Tongue (tissue), 2 donors: ENCODE measurements around the gene CPT1A. TPM values are rescaled to one million over a fixed set of nuclear protein-coding genes. Genes with fewer than 3 reads are reported as not detected.

Experiments
- DNase-seq: peaks from one replicate; pipeline ENCODE4 v3.0.0-alpha.2; 2015
- total RNA-seq: library from RNA; depleted of rRNA; stranded (reverse); fragments of >200 nt; gene quantifications from one replicate; pipeline ENCODE4 v1.2.3, GENCODE V29; 2014

The CPT1A gene
- total RNA-seq, 1 donor from 2014 or later = 14.2 TPM

- no peak for DNase-seq
Measured at GRCh38 chr11:68831124-68831523, 10.6 kb downstream of the CPT1A start.

DNA sequence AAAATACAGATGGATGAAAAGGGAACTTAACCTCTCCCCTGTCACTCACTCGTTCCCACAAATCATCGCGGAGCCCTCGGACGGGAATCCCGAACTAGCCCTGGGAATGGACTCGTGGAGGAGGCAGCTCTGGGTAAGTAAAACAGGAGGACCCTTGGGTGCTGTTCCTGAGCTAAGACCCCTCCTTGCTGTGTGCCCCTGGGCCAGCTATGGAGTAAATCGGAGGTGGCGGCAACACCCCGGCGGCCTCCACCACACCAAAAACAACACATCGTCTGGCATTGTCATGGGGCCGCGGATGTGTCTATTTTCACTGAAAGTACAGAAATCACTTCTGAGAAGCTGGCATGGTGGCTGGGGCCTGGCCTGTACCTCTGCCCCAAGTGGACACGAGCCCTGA is 12.1 kb downstream of the CPT1A start:
- no peak for DNase-seq

DNA sequence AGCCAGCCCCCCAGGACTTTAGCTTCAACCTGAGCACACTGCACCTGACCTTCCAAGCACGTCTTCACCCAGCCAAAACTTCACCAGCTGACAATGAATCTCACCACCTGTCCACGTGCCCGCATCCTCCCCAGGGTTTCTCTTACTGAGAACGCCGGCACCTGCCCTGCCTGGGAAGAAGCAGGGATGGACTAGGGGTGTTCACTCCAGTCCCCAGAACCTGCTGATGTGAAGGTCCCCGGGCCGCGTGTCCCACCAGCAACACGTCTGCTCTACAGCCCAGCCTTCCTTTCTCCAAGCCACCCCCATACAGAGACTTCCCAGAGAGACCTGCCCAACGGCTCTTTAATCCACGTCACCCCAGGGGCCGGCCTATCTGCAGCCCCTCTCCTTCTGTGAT is 12.8 kb downstream of the CPT1A start:
- DNase-seq = no peak

DNA sequence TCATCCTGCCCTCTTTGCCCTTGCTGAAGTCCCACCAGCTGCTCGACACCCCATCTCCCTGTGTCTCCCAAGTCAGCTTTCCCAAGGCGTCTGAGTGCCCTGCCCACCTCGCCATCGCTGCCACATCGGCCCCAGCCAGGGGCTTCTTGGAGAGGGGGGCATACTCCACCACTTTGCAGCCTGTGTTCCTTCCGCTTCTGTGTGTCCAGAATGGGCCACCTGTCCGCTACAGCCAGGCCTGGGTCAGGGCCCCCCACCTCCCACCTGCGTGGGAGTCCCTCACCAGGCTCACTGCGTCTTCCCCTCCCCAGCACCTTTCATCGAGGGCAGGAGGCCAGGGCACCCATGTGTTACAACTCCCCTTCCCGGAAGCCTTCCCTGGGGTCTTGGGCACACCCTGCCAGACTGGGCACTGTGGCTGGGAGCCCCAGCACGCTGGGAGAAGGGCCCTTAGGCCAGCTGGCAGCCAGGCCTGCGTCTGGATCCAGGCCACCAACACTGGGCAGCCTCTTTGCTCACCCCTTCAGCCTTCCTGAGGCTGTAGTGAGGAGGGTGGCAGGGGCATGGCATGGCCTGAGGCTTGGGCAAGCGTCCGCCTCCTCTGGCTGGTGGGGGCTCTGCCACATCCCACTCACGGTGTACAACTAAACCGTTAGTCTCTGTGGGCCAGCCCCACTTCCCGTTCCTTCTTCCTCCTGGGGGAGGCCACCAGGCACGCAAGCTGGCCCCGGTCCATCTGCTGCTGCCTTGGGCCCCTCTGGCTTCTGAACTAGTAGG is 13.4 kb downstream of the CPT1A start:
- DNase-seq = no peak

DNA sequence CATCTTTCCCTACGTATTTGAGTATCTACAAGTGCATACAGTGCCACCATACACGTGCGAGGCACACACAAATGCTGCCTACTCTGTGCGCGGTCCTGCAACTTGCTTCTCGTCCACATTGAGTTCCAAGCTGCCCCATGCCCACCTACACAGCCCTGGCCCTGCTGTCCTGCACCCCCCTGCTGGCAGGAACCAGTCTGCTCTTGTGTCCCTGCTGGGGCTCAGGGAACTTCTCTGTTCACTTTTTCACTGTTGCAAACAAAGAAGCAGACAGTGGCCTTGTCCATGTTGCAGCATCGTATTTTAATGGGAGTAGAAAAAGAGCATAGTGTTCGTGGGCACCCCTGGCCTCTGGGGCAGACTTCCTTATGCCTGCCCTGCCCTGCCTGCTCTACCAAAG is 14.0 kb downstream of the CPT1A start:
- DNase-seq = no peak

GRCh38 chr11:68826726-68827125 is 15.0 kb downstream of the CPT1A start:
- DNase-seq = no peak

GRCh38 chr11:68825571-68825970 is 16.1 kb downstream of the CPT1A start:
- no peak for DNase-seq

GRCh38 chr11:68822546-68822945 is 19.2 kb downstream of the CPT1A start:
- DNase-seq = no peak

GRCh38 chr11:68821670-68822069 is 20.0 kb downstream of the CPT1A start:
- no peak for DNase-seq

- no peak for DNase-seq
Measured at GRCh38 chr11:68819362-68819761, 22.4 kb downstream of the CPT1A start.

- no peak for DNase-seq
Measured at GRCh38 chr11:68818181-68818580, 23.5 kb downstream of the CPT1A start.

- no peak for DNase-seq
Measured at GRCh38 chr11:68817554-68817953, 24.2 kb downstream of the CPT1A start.

DNA sequence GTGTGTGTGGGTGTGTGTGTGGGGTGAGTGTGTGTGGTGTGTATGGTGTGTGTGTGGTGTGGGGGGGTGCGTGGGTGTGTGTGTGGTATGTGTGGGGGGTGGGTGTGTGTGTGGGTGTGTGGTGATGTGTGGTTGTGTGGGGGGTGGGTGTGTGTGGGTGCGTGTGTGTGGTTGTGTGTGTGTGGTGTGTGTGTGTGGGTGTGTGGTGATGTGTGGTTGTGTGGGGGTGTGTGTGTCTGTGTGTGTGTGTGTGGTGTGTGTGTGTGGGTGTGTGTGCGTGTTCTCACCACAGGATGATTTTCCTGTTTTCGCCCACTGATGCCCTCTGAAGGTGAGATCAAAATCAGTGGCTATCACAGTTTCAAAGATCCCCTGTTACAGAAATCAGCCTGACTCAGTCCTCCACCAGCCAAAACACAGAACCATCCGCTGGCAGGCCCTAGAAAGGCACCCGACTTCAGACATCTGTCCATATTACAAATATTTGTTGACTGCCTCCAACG is 24.7 kb downstream of the CPT1A start:
- no peak for DNase-seq

- no peak for DNase-seq
Measured at GRCh38 chr11:68816251-68816776, 25.4 kb downstream of the CPT1A start.

DNA sequence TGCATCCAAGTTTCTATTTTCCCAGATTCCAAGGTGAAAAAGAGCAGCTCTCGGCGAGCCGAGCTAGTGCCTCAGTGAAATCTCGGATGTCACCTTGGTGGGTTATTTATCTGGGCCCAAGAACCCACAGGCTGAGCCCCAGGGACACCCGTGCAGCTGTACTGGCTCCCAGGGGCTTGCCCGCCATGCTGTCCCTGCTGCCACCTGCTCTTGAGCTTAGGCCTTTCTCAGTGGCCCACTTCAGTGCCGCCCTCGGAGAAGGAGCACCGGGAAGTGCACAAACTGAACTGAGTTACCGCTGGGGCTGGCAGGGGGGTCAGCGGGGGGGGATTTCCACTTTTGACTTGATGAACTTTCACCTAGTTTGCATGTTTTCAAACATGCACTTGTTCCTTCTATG is 27.9 kb downstream of the CPT1A start:
- DNase-seq = no peak

DNA sequence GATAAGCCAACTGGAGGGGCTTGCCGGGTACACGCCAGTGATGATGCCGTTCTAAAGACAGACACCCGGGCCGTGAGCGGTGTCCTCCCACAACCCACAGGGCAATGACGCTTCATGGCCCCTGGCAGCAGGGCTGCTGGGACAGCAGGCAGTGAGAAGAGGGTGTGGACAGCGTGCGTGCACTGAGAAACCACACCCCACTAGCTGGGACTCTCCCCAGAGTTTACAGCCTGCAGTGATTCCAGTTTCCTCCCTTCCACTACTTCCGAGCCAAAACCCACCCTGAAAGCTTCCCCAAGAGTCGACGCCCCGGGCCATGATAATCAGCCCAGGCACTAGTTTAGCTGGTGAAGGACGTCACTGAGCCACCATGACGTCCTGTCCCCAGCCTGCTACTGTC is 29.2 kb downstream of the CPT1A start:
- no peak for DNase-seq

DNA sequence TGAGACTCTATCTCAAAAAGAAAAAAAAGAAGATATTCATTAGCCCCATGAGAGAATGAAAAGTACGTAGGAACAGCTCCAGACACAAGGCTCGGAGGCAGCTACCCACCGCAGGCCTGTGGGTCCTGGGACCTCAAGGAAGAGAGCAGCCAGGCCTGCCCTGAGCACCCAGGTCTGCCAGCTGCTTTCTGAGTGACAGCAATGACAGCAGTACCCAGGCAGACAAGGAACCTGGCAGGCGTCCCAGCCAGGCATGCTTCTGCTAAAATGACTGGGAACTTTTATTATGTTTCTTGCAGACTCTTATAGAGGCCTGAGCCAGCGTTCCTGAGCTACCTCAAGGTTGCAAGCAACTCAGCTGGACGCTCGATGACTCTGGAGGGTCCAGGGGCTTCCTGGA is 31.6 kb downstream of the CPT1A start:
- DNase-seq = peak; percentile 62

DNA sequence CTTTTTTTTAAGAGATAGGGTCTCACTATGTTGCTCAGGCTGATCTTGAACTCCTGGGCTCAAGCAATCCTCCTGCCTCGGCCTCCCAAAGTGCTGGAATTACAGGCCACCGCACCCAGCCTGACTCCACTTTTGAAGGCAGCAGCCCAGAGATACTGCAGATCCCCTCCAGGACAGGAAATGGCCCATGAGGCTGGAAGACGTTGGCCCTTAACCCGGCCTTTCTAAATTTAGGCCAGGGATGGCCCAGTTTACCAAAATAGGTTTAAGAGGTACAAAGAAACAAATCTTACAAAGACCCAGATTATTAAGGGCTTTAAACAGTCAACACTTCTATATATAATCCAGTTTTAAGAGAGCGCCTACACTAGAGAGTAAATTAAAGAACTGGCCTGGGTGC is 32.2 kb downstream of the CPT1A start:
- no peak for DNase-seq

GRCh38 chr11:68808787-68809186 is 32.9 kb downstream of the CPT1A start:
- no peak for DNase-seq

GRCh38 chr11:68806931-68807844 is 34.5 kb downstream of the CPT1A start:
- no peak for DNase-seq

DNA sequence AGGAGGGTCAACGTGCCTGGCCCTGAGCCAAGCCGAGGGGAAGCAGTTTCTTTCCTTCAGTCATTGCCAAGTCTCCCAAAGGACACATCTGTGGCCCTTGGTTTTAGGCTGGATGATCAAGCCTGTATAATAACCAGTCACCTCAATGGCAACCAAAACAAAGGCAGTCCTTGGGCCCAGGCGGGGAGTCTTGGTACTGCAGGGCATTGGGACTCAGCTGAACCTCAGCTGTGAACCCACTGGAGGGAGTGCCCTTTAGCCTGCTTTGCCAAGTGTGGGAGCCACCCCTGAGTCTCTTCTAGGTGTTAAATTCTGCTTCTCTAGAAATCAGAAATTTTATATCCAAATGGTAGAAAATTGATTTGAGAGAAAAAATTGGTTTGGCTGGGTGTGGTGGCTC is 36.9 kb downstream of the CPT1A start:
- DNase-seq = no peak

GRCh38 chr11:68803766-68804165 is 38.0 kb downstream of the CPT1A start:
- no peak for DNase-seq

DNA sequence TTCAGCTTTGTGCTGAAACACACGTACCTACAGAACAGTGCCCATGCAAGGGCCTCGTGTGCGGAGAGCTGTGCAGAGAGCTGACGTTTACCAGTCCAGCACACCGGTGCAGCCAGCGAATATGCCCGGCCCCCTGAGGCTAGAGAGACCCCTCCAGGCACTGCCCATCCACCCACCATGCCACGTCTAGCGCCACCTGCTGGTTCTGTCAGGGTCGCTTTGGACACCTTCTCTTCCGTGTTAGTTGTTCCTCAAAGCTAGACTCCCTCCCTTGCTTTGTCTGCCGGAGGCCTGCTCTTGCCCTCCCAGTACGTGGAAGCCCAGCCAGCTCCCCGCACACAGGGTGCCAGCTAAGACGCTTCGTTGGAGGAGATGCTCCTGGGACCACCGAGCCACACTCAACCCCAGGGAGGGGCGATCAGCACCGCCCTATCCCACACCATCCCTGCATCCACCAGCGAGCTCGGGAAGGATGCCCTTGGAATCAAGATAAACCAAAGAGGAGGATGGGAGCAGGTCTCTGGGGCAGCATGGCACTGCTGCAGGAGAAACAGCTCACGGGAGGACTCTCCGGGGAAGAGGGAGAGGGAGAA is 43.4 kb downstream of the CPT1A start:
- peak; percentile 30 for DNase-seq
